Heart right ventricle (tissue), 16 donors: ENCODE measurements around the gene PCSK5. TPM values are rescaled to one million over a fixed set of nuclear protein-coding genes. Genes with fewer than 3 reads are reported as not detected.
"Not testable (repeated sequence)": the region's sequence is repeated elsewhere in the genome, so short reads cannot be mapped to it uniquely, and the experiment has no call there.

Source experiments
- ATAC-seq, 8 donors: fragments of 200-7000 bp; cut with Tn5 transposase; one replicate each; pipeline ENCODE4 v1.9.1; 2020; ENCODE audit warnings: mild to moderate bottlenecking in 8 of 8, moderate library complexity in 8 of 8, moderate number of reproducible peaks in 1 of 8
- DNase-seq, 2 donors: peaks; one replicate each; pipeline ENCODE4 v3.0.0-alpha.2; 2020
- H3K27ac ChIP-seq, 10 donors: fragments of 200-600 bp; sonication (generic) in 2 of 10; one replicate each; pipeline versions ENCODE4 v1.5.0 to v1.8.0; 2020 to 2022; ENCODE audit warnings: mild to moderate bottlenecking in 3 of 10
- H3K27me3 ChIP-seq, 7 donors: fragments of 200-600 bp; one replicate each; pipeline ENCODE4 v1.8.0; 2021 to 2022; ENCODE audit warnings: mild to moderate bottlenecking in 2 of 7
- H3K36me3 ChIP-seq, 9 donors: fragments of 200-600 bp; sonication (generic) in 1 of 9; one replicate each; pipeline versions ENCODE4 v1.5.0 to v1.8.0; 2020 to 2022; ENCODE audit warnings: mild to moderate bottlenecking in 2 of 9
- H3K4me1 ChIP-seq, 9 donors: fragments of 200-600 bp; sonication (generic) in 1 of 9; one replicate each; pipeline versions ENCODE4 v1.5.0 to v1.8.0; 2020 to 2022; ENCODE audit warnings: mild to moderate bottlenecking in 4 of 9
- H3K4me3 ChIP-seq, 10 donors: fragments of 200-600 bp; sonication (generic) in 2 of 10; one replicate each; pipeline versions ENCODE4 v1.5.0 to v1.8.0; 2020 to 2022; ENCODE audit warnings: mild to moderate bottlenecking in 7 of 10, moderate library complexity in 2 of 10
- H3K9me3 ChIP-seq, 11 donors: fragments of 200-600 bp in 10 of 11; sonication (generic) in 2 of 11; one replicate each; pipeline versions ENCODE4 v1.5.0 to v1.8.0; 2013 to 2022; ENCODE audit warnings: mild to moderate bottlenecking in 2 of 11, control low read depth in 1 of 11, moderate library complexity in 1 of 11
- CTCF ChIP-seq, 9 donors: fragments of 200-600 bp; sonication (generic) in 2 of 9; IDR thresholded peaks; one replicate each; pipeline versions ENCODE4 v1.5.0 to v1.8.0; 2021 to 2022; ENCODE audit warnings: antibody characterized with exemption in 9 of 9, mild to moderate bottlenecking in 5 of 9, moderate library complexity in 1 of 9
- WGBS, 2 donors: extraction: QIAGEN DNeasy Blood & Tissue Kit; methylation state at CpG; one replicate each; pipeline ENCODE4 v1.1.7; 2013; ENCODE audit warnings: inconsistent platforms in 1 of 2; 5-methylcytosine and 5-hydroxymethylcytosine counted together
- intact Hi-C, 10 donors: fragments of 100-400 bp; cut with DNase I; formaldehyde crosslinking; loops; one replicate each; pipeline versions ENCODE4 v1.11.1 to v1.14.2; 2022
- polyA plus RNA-seq, 2 donors: library from polyadenylated mRNA; stranded (reverse); fragments of 200-250 nt; gene quantifications; one replicate each; pipeline ENCODE4 v1.2.3, GENCODE V29; 2013
- total RNA-seq, 10 donors: library from RNA; stranded (reverse); fragmentation: NEBNext Ultra II Directional in 3 of 10; extraction: Animal tissue kit (Norgen Biotek cat#: 25700) in 3 of 10; gene quantifications; one replicate each; pipeline versions ENCODE4 v1.2.1 to v1.2.4, GENCODE V29; 2021 to 2023
- donor health status: Arrhythmogenic right ventricular cardiomyopathy.
- donor health status: ischemic (EF 13 %, LVEDD 7.1; RV severe dilation, severe dysfunction).
- donor health status: healthy with polysubstance abuse.
- donor health status: DM: no; HTN: yes; CAD: no.
- donor health status: DM: no; HTN: no; CAD: no.
- donor health status: ischemic (EF 25% LVEDD 6.9; RV normal size, moderate dysfunction).
- donor health status: ischemic (EF 25% LVEDD 5.7; RV mildly dilated, moderate dysfunction).
- donor health status: healthy.
- donor health status: DM: yes; HTN: yes; CAD: no.
- donor health status: Ischemic cardiomyopathy.
- donor health status: ischemic (EF 35%, LVEDD 5.7; RV mildly dilated, moderate dysfunction).
- donor health status: nonischemic (EF 11% LVEDD 7.7; RV severe dilation, severe dysfunction).
- donor health status: DM: yes; HTN: yes; CAD: no.
- donor health status: PGD.
- donor health status: ischemic (EF 29% LVEDD 5.4; RV normal size, mild dysfunction).
- donor health status: nonischemic (EF 23%, LVEDD 6.1; RV moderate dilation, normal function).

The PCSK5 gene
- total and polyA plus RNA-seq, 12 donors = 1.8 to 8.3 (median 5.7) TPM

- Histone ChIP-seq H3K27ac (peak overlapping the region in 1 of 10 donors; percentile 47), H3K4me3 (no peak overlapping the region), H3K9me3 (no peaks in the 10 kb centered on the region), H3K27me3 (no peaks in the 10 kb centered on the region), H3K4me1 (peaks cover 0 to 10% (median 0%) of the 10 kb centered on the region in 9 donors), H3K36me3 (no peaks in the 10 kb centered on the region)
- WGBS, 2 donors = 82 to 84% methylated on average over 4 of the region's 4 CpGs
- TF ChIP-seq CTCF (IDR thresholded peaks at IDR 0.05) = no peak
- ATAC-seq (no peak), DNase-seq (no peak)
- intact Hi-C loops = no loop called here
These were observed 468.9 kb downstream of the PCSK5 start for GRCh38 chr9:76359365-76359764.

GRCh38 chr9:76359766-76360165 lies 469.3 kb downstream of the PCSK5 start:
- no peak overlapping the region for H3K4me3 ChIP-seq
- no peak overlapping the region for H3K27ac ChIP-seq
- DNase-seq (no peak), ATAC-seq (no peak)
- intact Hi-C loops = no loop called here
- WGBS, 2 donors = 81 to 92% methylated on average over 2 of the region's 2 CpGs
- H3K27me3 ChIP-seq = no peaks in the 10 kb centered on the region
- no peaks in the 10 kb centered on the region for H3K36me3 ChIP-seq
- peaks cover 0 to 10% (median 0%) of the 10 kb centered on the region in 9 donors for H3K4me1 ChIP-seq
- H3K9me3 ChIP-seq = no peaks in the 10 kb centered on the region
- no peak for TF ChIP-seq CTCF (IDR thresholded peaks at IDR 0.05)

- WGBS, 2 donors = 77 to 82% methylated on average over 16 of the region's 16 CpGs
- H3K36me3 ChIP-seq, H3K27ac ChIP-seq, ATAC-seq, intact Hi-C loops, H3K27me3 ChIP-seq, DNase-seq, H3K9me3 ChIP-seq, H3K4me3 ChIP-seq: not testable (repeated sequence)
- H3K4me1 ChIP-seq = peaks cover 0 to 15% (median 0%) of the 10 kb centered on the region in 9 donors
These were observed 472.0 kb downstream of the PCSK5 start for GRCh38 chr9:76362332-76363031.

- intact Hi-C loops = no loop called here
- 86 to 89% methylated on average over 3 of the region's 3 CpGs for WGBS, 2 donors
- Histone ChIP-seq H3K27ac (no peak overlapping the region), H3K4me3 (no peak overlapping the region), H3K4me1 (peaks cover 0 to 12% (median 0%) of the 10 kb centered on the region in 9 donors), H3K27me3 (no peaks in the 10 kb centered on the region), H3K36me3 (no peaks in the 10 kb centered on the region), H3K9me3 (no peaks in the 10 kb centered on the region)
- DNase-seq (no peak), ATAC-seq (no peak)
- no peak for TF ChIP-seq CTCF (IDR thresholded peaks at IDR 0.05)
These were observed 472.5 kb downstream of the PCSK5 start for GRCh38 chr9:76363032-76363395.

GRCh38 chr9:76365028-76365427 lies 474.6 kb downstream of the PCSK5 start:
- TF ChIP-seq CTCF (IDR thresholded peaks at IDR 0.05) = no peak
- intact Hi-C loops = no loop called here
- H3K4me1 ChIP-seq = peaks cover 0 to 18% (median 9%) of the 10 kb centered on the region in 9 donors
- DNase-seq (no peak), ATAC-seq (peak in 5 of 8 donors; percentile 64 to 92 (median 70))
- H3K9me3 ChIP-seq = no peaks in the 10 kb centered on the region
- no peak overlapping the region for H3K4me3 ChIP-seq
- no peaks in the 10 kb centered on the region for H3K36me3 ChIP-seq
- no peak overlapping the region for H3K27ac ChIP-seq
- WGBS, 2 donors = 25 to 48% methylated on average over 1 of the region's 1 CpG
- no peaks in the 10 kb centered on the region for H3K27me3 ChIP-seq
